ENCODE results near the gene CD70. TPM values are rescaled to one million over a fixed set of nuclear protein-coding genes. Genes with fewer than 3 reads are reported as not detected.
"Not testable (repeated sequence)": the region's sequence is repeated elsewhere in the genome, so short reads cannot be mapped to it uniquely, and the experiment has no call there.

Gene CD70
- total RNA-seq, 1 donor from 2014 or later = not detected

DNA sequence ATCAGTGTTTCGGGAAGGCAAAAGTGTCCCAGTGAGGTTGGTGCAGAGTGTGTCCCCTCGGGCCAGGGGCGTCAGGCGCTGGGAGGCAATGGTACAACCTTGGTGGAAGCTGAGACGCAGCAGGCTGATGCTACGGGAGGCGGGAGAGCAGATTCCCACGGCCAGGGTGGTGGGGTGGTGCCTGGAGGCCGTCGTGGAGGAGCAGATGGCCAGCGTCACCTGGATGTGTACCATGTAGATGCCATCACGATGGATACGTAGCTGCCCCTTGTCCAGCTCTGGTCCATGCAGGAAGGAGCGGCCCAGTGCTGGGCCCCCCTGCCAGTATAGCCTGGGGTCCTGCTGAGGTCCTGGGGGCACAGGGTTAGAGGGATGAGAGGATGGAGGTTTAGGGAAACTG, 4.9 kb downstream of the CD70 start:
- Mint-ChIP-seq H3K27me3 (peaks cover 75% of the 10 kb centered on the region), H3K27ac (peak overlapping the region; percentile 45), H3K9me3 (ENCODE audit: low read depth) (no peaks in the 10 kb centered on the region), H3K4me3 (ENCODE audit: low read depth) (no peak overlapping the region), H3K36me3 (ENCODE audit: insufficient read depth) (no peaks in the 10 kb centered on the region), H3K4me1 (ENCODE audit: low read depth) (peaks cover 5% of the 10 kb centered on the region)
- DNase-seq (ENCODE audit: low spot score, unreplicated experiment) = no peak
- TF ChIP-seq, protein P1, sequence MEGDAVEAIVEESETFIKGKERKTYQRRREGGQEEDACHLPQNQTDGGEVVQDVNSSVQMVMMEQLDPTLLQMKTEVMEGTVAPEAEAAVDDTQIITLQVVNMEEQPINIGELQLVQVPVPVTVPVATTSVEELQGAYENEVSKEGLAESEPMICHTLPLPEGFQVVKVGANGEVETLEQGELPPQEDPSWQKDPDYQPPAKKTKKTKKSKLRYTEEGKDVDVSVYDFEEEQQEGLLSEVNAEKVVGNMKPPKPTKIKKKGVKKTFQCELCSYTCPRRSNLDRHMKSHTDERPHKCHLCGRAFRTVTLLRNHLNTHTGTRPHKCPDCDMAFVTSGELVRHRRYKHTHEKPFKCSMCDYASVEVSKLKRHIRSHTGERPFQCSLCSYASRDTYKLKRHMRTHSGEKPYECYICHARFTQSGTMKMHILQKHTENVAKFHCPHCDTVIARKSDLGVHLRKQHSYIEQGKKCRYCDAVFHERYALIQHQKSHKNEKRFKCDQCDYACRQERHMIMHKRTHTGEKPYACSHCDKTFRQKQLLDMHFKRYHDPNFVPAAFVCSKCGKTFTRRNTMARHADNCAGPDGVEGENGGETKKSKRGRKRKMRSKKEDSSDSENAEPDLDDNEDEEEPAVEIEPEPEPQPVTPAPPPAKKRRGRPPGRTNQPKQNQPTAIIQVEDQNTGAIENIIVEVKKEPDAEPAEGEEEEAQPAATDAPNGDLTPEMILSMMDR (IDR thresholded peaks at IDR 0.05; ENCODE audit: unreplicated experiment) = no peak

DNA sequence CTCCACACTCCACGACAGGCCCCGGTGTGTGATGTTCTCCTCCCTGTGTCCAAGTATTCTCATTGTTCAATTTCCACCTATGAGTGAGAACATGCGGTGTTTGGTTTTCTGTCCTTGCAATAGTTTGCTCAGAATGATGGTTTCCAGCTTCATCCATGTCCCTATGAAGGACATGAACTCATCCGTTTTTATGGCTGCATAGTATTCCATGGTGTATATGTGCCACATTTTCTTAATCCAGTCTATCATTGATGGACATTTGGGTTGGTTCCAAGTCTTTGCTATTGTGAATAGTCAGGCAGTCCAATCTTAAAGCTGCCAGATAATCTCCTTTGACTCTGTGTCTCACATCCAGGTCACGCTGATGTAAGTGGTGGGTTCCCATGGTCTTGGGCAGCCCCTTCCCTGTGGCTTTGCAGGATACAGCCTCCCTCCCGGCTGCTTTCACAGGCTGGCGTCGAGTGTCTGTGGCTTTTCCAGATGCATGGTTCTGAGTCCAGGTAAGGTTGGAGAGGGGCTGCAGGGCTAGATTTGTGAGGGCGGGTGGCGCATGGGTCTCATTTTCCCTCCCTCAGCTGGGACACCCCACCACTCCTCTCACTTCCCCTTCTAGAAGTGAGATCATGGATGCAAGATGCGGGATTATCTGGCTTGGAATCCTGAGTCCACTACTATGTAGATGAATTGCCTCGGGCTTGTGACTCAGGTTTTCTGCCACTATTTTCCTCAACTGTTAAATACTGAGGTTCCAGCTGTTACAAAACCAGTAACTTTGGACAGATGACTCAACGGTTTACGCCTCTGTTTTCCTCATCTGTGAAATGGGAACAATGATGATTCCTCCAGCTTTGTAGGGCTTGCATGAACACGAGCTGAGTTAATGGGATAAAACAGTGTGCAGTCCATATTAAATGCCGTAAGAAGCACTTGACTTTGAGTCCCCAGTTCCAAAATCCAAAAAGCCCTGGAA, 8.2 kb downstream of the CD70 start:
- not testable (repeated sequence) for H3K4me1 Mint-ChIP-seq (ENCODE audit: low read depth); H3K9me3 Mint-ChIP-seq (ENCODE audit: low read depth); H3K36me3 Mint-ChIP-seq (ENCODE audit: insufficient read depth); H3K27ac Mint-ChIP-seq; DNase-seq (ENCODE audit: low spot score, unreplicated experiment); H3K4me3 Mint-ChIP-seq (ENCODE audit: low read depth)
- H3K27me3 Mint-ChIP-seq = peaks cover 45% of the 10 kb centered on the region

DNA sequence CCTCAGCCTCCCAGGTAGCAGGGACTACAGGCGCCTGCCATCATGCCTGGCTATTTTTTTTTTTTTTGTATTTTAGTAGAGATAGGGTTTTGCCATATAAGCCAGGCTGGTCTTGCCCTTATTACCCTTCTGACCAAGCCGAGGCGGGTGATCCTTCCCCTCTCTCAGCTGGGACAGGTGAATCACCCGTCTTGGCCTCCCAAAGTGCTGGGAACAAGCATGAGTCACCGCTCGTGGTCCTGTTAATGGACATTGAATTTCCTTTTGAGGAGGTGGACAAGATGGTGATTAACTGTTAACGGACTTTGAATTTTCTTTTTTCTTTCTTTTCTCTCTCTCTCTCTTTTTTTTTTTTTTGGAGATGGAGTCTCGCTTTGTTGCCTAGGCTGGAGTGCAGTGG, 10.6 kb downstream of the CD70 start:
- H3K27ac Mint-ChIP-seq = no peak overlapping the region
- H3K36me3 Mint-ChIP-seq (ENCODE audit: insufficient read depth) = no peaks in the 10 kb centered on the region
- H3K9me3 Mint-ChIP-seq (ENCODE audit: low read depth) = peaks cover 9% of the 10 kb centered on the region
- TF ChIP-seq, protein P1 (IDR thresholded peaks at IDR 0.05; ENCODE audit: unreplicated experiment) = no peak
- DNase-seq (ENCODE audit: low spot score, unreplicated experiment) = no peak
- peaks cover 20% of the 10 kb centered on the region for H3K27me3 Mint-ChIP-seq
- no peak overlapping the region for H3K4me3 Mint-ChIP-seq (ENCODE audit: low read depth)
- H3K4me1 Mint-ChIP-seq (ENCODE audit: low read depth) = no peaks in the 10 kb centered on the region

DNA sequence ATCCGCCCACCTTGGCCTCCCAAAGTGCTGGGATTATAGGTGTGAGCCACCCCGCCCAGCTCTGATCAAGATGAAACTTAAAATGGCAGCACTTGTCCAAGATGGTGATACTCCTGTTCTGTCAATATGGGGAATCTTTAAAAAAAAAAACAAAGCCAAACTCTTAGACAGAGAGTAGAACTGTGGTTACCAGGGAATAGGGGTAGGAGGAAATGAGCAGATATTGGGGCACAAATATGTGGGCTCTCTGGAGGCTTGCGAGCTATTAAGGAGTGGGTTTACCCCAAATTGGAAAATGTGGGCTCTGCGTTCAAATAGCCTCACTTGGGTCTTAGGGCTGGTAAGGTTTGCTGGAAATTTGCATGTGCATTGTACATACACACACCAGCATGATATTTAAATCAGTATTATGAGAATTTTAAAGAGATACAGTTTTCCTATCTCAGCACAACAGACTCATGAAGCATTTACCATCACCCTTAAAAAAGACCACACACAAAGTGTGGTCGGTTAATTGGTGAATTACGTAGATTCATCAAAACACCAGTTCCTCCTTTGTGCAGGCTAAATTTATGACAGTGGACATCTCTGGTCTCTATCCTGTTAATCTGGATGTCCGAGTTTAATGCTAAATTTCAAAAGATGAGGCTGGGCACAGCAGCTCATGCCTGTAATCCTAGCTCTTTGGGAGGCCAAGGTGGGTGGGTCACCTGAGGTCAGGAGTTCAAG, 11.3 kb downstream of the CD70 start:
- Mint-ChIP-seq H3K27ac (no peak overlapping the region), H3K9me3 (ENCODE audit: low read depth) (peaks cover 9% of the 10 kb centered on the region), H3K4me3 (ENCODE audit: low read depth) (no peak overlapping the region), H3K27me3 (peaks cover 15% of the 10 kb centered on the region), H3K4me1 (ENCODE audit: low read depth) (no peaks in the 10 kb centered on the region), H3K36me3 (ENCODE audit: insufficient read depth) (no peaks in the 10 kb centered on the region)
- no peak for DNase-seq (ENCODE audit: low spot score, unreplicated experiment)
- TF ChIP-seq, protein P1 (IDR thresholded peaks at IDR 0.05; ENCODE audit: unreplicated experiment) = no peak

DNA sequence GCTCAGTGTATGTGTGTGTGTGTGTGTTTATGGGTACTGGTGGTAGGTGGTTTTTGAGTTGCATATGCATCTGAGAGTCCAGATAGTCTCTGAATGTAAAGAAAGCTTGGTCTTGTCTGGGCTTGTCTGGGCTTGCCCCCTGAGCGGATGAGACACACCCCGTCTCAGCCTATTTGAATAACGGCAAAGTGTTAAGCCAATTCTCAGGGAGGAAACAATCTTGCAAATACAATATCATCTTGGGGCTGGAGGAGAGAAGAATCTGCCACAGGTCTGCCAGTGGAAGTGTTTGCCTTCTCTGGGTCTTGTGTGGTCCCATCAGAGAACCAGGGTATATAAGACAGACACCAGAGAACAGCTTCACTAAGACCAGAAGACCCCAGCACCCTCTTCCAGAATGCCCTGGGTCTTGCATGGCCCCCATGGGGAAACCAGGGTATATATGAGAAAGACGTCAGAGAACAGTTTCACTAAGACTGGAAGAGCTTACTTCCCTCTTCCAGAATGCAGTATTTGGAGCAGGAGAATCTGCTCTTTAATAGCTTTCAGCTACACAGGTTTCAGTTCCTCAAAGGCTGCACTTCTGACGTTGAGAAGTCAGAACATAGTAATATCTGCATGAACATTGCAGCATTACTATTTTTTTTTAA, 13.3 kb downstream of the CD70 start:
- no peak for DNase-seq (ENCODE audit: low spot score, unreplicated experiment)
- Mint-ChIP-seq H3K27ac (no peak overlapping the region), H3K4me3 (ENCODE audit: low read depth) (no peak overlapping the region), H3K36me3 (ENCODE audit: insufficient read depth) (no peaks in the 10 kb centered on the region), H3K27me3 (peaks cover 6% of the 10 kb centered on the region), H3K4me1 (ENCODE audit: low read depth) (no peaks in the 10 kb centered on the region), H3K9me3 (ENCODE audit: low read depth) (peaks cover 9% of the 10 kb centered on the region)
- TF ChIP-seq, protein P1 (IDR thresholded peaks at IDR 0.05; ENCODE audit: unreplicated experiment) = no peak

All from progenitor cell of endocrine pancreas (in vitro differentiated cells).